Camera-type eye (tissue), 1 donor: ENCODE results near the gene SSBP3. TPM values are rescaled to one million over a fixed set of nuclear protein-coding genes. Genes with fewer than 3 reads are reported as not detected.

Source experiments
- total RNA-seq: library from RNA; depleted of rRNA; stranded (reverse); fragments of >200 nt; gene quantifications from one replicate; pipeline ENCODE4 v1.2.3, GENCODE V29; 2014

Gene SSBP3
- 43.4 TPM for total RNA-seq

DNA sequence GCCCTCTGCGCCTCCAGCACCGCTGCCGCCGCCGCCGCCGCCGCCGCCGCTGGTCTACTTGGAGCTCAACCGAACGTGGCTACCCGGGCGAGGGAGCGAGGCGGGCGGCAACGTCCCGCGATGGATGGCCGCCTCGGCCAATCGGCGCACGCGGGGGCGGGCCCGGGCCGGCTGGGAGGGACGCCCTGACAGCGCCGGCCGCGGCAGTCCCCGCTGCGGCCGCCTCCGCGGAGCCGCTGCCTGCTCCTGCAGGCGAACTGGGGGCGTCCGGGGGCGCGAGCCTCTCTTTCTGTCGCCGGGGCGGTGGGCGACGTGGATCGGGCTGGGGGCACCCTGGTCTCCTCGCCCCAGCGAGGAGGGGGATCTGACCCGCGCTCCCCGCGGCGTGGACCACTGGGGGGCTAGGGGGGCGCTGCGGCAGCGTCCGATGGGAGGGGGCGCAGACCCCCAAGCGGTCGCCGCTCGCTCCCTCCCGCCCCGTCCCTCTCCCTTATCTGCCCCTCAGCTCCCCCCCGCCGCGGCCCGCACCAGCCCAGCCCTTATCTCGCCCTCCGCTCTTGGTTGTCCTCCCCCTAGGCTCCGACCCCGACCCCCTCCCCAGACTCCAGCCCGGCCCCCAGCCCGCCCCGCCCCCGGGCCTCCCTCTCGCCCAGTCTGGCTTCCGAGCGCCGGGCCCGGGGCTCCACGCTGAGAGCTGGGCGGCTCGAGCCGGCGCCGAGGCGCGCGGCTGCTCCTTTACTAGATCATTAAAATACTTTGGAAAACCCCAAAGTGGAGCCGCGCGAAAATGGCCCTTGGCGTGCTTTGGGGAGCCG, at the start of gene SSBP3:
TSS of gene SSBP3 (minus strand) at position 56 of the 815 bp plus-strand sequence.

DNA sequence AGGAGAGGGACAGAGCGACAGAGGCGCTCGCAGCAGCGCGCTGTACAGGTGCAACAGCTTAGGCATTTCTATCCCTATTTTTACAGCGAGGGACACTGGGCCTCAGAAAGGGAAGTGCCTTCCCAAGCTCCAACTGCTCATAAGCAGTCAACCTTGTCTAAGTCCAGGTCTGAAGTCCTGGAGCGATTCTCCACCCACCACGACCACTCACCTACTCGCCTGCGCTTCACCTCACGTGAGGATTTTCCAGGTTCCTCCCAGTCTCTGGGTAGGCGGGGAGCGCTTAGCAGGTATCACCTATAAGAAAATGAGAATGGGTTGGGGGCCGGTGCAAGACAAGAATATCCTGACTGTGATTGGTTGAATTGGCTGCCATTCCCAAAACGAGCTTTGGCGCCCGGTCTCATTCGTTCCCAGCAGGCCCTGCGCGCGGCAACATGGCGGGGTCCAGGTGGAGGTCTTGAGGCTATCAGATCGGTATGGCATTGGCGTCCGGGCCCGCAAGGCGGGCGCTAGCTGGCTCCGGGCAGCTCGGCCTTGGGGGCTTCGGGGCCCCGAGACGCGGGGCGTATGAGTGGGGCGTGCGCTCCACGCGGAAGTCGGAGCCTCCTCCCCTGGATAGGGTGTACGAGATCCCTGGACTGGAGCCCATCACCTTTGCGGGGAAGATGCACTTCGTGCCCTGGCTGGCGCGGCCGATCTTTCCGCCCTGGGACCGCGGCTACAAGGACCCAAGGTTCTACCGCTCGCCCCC, 206.3 kb downstream of the SSBP3 start, which contains the start of the genes CYB5RL and MRPL37:
TSS of gene CYB5RL (minus strand) at position 266 of the 754 bp plus-strand sequence. CDS start 4,414 bp downstream, outside the sequence.
TSS of gene MRPL37 (plus strand) at position 403 of the 754 bp plus-strand sequence. CDS start at position 480, 77 bp downstream.

Other genes starting within 250 kb of the SSBP3 start
- 10.9 TPM for gene CYB5RL, start 206.4 kb downstream of the SSBP3 start, total RNA-seq
- 33.6 TPM for gene MRPL37, start 206.2 kb downstream of the SSBP3 start, total RNA-seq
- gene ACOT11, start 141.8 kb upstream of the SSBP3 start, total RNA-seq: 26.9 TPM
- gene FAM151A, start 217.1 kb upstream of the SSBP3 start, total RNA-seq: not detected
- 8.5 TPM for gene MROH7, start 235.4 kb upstream of the SSBP3 start, total RNA-seq